ENCODE data around the gene TMEM52.

TMEM52 gene

DNA sequence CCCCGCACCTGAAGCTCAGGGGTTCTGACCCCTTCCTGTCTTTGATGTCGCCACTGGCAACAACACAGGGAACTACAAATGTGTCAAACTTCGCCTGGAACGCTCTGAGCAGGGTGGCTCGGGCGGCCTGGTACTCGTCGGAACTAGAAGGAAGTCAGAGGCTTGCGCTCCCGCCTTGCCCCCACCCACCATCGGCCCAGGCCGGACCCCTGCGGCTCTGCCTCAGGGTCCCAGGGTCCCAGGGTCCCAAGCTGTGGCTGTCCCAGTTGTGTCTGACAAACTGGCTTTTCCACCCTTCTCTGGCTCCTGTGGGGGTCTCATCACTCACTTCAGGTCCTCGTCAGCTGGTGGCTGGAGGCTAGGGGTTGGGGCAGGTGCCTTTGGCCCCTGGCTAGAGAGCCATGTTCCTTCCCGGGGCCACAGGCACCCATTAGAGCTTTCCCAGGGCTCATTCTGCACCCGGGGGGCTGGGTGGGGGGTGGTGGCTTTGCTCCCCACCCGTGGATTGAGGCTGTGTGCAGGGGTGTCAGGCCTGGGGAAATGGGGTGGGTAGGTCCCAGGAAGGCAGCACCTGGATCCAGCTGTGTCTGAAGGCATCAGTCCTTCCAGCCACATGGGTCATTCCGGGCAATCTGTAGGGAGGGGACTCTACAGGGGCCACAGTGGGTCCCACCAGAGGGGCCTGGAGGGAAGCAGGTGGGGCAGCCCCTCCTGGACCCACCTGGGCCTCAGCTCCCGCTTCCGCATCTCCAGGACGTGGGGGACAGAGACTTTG lies 8.0 kb upstream of the TMEM52 start:
- no peak for DNase-seq (ENCODE audit: low spot score)

DNA sequence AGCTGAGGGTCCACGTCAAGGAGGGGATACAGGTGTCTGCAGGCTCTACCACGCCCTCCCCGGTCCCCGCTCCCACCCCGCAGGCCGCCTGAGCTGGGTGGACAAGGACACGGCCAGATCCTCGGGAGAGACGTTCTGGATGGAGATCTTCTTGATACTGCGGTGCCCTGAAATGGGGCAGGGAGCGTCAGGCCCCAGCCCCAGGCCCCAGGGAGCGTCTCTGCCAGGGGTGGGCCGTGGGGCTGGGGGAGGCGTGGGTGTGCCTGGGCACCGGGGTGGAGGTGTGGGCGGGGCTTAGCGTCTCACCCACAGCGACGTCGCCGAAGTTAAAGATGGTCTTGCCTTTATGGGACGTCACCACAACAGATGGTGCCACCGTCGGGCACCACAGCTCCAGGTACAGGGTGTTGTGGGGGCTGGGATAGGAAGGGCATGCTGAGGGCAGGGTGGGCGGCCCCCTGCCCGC lies 7.3 kb upstream of the TMEM52 start:
- DNase-seq (ENCODE audit: low spot score), result no peak

DNA sequence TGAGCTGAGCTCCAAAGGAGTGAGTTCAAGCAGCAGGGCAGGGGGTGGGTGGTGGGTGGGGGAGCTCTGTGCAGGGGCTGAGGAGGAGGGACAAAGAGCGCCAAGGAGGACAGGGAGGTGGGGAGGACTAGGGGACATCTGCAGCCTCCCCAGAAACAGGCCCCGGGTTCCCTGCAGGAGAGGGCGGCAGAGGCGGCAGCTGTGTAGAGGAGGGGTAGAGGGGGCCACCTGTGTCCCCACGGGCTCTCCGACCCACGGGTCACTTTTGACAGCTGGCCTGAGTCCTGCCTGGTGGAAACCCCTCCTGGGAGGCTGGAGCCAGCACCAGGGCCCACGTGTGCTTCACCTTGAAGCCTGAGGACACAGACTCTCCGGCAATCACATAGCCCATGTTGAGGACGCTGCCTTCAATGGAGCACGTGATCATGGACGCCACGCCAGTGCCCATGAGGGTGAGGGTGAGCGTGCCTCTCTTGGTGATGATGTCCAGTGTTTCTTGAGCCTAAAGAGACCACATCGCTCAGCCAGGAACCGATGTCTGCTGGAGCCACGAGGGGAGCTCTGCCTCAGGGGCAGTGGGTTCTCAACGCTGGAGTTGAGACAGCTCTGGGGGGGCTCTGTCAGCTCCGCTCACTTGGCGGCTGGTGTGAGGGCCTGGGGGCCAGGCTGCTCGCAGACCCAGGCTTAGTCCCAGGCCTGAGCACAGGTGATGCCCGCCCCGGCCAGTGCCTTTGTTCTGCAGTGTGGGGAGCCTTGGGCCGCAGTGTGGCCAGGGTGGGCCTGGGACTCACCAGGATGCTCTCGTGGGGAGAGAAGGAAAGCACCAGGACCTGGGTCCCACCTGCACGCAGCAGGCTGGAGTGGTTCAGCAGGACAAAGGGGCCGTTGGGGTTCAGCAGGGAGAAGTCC lies 6.6 kb upstream of the TMEM52 start:
- DNase-seq (ENCODE audit: low spot score), result no peak

DNA sequence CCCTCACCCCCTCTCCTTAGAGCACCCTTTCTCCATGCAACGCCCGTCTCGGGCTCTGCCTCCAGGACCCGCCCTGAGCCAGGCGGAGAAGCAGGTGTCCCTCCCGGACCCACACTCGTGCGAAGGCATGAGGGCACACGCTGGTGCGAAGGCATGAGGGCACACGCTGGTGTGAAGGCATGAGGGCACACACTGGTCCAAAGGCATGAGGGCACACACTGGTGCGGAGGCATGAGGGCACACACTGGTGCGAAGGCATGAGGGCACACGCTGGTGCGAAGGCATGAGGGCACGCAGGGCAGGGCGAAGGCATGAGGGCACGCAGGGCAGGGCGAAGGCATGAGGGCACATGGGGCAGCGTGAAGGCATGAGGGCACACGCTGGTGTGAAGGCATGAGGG lies 5.8 kb upstream of the TMEM52 start:
- no peak for DNase-seq (ENCODE audit: low spot score)

DNA sequence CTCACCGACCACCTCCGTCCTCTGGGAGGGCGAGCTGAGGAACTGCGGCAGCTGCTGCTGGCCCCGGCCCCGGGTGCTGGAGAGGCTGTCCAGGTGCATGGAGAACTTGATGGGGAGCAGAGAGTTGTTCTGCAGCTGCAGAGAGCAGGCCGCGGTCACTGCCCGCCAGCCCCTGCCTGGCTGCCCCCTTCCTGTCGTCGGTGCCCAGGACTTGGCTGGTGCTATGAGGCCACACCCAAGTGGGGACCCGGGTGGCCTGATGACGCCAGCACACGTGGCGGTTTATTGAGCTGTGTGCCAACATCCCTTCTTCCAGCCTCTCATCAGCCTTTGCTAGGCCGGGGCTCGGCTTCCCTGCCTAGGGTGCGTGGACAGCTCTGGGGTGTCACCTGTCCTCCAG lies 5.3 kb upstream of the TMEM52 start:
- no peak for DNase-seq (ENCODE audit: low spot score)

DNA sequence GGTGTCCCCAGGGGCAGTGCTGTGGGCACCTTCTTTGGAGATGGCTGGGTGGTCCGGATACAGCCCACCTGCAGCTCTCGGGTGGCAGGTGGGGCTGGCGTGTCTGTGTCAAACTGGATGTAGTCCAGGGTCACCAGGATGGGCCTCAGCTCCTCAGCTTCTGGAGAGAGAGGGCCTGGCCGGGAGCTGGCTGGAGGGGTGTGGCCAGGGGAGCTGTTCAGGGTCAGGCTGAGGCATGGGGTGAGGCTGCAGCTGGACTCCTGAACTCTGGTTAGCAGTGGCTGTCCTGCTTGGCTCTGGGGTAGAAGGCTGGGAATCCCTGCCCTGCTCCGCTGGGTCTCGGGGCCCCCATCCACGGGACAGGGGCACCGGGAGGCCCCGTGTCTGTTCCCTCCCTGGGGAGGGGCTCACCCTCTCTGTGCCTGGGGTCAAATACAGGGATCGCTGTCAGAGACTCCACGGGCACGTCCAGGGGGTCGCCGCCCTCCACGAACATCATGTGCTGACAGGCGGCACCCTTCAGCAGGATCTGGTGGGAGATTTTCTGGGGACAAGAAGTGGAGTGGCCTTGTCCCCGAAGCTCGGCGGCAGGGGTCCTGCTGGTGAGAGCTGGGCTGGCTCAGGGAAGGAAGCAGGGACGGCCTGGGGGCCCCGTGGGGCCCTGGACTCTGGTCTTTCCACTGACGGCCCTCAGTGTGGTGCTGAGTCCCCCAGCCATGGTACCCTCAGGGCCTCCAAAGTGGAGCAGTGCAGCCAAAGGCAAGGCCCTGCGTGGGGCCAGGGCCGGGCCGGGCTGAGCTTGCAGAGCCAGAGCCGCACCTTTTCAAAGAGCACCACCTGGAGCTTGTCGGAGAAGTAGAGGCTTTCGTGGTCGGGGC lies 4.1 kb upstream of the TMEM52 start:
- peak; percentile 94 for DNase-seq (ENCODE audit: low spot score)

DNA sequence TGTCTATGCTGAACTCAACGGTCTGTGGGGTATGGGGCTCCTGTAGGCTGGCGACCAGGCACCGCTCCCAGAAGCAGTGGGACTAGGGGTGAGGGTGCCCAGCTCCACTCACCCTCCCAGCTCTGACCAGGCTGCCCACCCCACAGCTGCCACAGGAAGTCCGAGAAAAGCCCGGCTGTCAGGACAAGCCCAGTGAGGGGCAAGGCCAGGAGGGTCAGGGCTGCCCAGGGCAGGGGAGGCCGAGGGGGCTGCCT lies 3.5 kb upstream of the TMEM52 start:
- no peak for DNase-seq (ENCODE audit: low spot score)

DNA sequence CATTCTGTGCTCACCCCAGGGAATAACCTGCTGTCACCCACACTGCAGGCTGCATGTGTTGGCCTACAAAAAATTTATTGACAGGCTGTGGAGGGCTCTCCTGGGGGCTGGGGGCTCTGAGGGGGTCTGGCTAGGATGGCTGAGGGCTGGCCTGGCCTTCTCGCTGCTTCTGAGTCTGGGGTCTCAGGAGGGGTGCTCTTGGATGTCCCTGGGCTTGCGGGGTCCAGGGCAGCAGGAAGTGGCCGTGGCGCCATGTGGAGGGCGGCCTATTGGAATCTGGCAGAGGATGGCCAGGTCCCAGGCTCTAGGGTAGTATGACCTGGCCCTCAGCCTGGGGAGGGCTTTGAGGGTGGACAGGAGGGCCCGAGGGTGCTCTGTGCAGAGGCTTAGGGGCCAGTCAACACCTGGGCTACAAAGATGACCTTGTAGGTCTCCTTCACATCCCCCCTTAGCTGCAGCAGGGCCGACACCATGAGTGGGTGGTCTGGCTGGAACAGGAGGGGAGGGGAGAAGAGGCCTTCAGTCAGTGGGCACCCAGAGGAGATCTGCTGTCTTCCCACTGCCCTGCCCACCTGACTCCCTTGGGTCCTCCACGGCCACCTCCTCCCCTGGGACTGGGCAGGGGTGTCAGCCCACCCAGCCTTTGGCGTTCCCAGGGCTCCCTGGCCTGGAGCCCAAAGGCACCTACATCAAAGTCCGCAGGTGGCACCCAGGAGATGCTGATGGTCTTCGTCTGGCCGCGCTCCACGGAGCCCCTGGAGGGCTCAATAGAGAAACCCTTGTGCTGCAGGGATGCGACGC lies 3.0 kb upstream of the TMEM52 start:
- no peak for DNase-seq (ENCODE audit: low spot score)

DNA sequence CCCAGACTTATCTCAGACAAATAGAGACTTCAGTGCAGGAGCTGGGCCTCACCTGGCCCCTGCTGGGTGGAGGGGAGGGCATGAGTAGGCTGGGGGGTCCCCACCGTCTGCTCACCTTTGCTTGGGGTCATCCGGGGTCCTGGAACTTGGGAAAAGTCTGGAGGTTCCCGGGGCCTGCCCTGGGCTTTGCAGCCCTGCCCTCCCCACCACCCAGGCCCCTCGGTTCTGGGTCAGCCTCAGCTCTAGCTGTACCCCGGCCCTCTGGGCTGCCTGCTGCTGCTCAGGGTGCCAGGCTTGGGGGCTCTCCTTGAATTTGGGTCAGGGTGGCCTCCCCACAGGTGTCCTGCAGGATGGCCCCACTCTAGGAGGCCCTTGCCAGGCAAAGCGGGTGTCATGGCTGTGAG lies 2.4 kb upstream of the TMEM52 start:
- DNase-seq (ENCODE audit: low spot score), result no peak

DNA sequence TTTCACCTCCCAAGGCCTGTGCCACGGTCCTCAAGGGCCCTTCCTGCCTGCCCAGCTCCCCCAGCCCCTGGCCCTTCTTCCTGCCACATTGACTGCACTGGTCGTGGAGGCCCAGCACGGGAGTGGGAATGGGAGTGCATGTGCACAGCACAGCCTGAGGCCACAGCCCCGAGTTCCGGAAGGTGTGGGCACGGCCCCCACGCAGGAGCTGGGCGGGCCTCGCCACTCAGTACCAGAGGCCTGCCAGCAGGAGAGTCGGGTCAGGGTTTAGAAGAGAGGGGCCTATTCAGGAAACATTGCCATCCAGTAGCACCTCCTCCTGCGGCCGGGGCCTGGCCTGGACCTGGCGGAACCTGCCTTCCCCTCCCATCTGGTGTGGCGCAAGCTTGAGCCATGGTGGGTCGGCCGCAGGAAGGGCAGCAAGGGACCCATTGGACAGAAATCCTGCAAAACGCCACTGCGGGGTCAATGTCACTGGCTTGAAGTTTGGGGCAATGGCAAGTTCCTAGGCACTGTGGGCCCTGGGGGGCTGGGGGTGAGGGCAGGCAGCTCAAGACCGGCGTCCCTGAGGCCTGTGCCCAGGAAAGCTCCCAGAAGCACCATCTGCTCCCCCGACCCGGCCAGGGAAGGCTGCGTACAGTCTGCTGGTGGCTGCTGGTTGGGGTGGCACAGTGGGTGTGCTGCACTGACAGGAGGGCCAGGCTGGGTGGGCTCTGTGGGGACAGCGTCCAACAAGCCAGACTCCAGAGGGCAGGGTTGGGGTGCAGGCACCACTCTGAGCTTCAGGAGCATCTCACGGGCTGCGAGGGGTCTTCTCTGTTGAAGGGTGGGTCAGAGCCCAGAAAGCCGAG lies 1.8 kb upstream of the TMEM52 start:
- no peak for DNase-seq (ENCODE audit: low spot score)

DNA sequence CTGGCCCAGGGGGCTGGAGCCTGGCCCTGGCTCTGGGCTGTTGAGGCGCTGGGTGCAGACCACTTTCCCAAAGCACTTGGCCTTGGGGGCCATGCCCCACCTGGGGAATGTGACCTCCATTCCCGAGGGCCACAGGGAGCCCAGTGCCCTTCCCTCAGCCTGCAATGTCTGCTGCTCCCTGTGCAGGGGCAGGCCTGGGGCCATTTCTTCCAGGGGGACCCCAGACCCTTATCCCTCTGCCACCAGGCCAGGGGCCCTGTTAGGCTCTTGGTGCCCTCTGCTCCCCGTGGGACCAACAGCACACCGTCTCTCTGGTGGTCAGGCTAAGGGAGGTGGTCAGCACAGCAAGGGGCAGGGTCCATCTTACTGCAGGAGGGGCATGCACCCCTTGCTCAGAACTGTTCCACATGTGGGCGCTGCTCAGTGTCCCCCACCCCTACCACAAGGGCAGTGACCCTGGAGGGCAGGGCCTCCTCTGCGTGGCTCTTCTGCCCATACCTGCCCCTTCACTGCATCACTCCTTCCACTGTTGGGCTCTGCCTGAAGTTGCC lies 1.1 kb upstream of the TMEM52 start:
- DNase-seq (ENCODE audit: low spot score), result no peak

DNA sequence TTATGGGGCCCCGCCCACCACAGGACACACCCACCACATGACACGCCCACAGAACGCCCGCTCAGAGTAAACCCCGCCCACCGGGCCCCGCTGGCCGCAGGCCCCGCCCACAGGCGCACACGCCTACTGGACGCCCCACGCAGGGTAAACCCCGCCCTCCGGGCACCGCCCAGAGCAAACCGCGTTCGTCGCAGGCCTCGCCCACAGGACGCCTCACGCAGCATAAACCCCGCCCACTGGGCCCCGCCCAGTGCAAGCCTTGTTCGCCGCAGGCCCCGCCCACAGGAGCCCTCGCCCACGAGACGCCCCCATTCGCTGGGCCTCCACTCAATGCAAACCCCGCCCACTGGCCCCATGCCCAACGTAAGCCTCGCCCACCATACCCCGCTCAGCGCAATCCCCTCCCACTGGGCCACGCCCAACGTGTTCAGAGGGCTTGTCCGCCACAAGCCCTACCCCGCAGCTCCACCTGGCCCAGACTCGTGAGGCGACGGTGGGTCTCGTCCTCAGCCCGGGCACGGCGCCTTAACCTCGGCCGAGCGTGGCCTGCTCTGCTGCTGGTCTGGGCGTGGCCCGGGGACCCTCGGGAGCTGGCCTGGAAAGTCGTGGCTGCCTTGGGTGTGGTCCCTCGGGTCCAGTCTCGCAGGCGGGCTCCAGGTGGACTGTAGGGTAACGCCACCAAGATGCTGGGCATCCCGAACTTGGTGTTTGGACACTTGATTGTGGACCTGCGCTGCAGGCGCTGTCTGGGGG lies 401 bp upstream of the TMEM52 start:
- peak; percentile 99 for DNase-seq (ENCODE audit: low spot score)

DNA sequence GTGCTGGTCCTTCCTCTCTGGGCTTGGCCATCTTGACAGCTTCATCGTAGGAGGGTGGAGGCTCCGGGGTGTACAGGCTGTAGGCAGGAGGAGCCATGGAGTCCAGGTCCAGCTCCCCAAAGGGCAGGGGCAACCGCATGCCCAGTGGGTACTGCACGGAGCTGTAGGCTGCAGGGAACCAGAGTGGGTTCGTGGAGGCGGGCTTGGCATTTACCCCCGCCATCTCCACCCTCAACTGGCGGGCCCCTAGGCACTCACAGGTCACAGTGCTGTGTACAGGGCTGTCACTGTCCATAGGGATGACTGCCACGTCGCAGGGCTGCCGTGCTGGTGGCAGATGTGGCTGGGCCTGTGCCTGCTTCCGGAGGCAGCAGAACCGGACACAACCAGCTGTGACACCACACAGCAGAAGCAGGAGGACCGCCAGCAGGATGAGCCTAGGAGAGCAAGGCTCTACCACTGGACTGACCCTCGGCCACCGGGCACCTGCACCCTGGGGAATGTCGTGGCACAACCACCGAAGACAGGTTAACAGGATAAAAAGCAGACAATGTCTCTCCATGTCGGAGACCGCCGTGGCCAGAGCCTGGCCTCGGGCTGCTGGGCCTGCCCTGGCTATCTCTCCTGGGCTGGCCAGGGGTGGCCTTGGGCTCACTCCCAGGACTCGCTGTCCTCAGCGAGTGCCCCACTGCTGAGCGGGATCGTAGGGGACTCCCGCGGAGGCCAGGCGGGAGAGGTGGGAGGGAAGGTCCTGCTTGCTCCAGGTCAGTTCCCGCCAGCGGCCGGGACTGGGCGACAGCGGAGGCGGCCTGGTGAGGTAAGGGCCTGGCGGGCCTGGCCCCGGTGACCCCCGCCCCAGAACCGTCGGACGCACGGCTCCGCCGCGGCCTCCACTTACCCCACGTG lies 831 bp downstream of the TMEM52 start:
- no peak for DNase-seq (ENCODE audit: low spot score)

DNA sequence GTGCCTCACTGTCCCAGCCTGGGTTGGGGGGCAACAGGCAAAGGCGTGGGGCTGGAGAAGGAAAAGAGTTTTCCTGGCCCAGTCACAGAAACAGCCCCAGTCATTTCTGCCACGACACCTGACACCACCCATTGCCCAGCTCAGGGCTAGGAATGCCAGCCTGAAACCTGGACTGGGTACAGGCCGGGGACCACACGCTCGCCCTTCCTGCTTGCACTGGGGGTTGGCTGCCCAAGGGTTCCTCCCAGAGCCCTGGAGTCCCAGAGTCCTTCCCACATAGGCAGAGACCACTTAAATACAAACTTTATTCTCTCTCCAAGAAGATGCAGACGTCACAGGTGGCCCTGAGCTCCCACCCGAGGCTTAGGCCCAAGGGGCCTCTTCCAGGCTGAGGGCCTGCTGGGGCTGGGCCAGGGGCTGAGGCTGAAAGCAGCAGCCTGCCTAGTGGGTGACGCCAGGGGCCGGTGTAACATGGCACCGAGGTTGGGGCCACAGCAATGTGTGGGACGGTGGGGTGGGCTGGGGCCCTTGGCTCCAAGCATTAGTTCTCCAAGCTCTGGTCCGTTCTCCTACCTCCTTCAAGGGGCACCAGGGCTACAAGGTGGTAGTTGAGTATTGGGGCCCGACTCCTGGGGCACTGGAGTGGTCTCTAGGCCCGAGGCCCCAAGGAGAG lies 1.6 kb downstream of the TMEM52 start:
- DNase-seq (ENCODE audit: low spot score), result no peak

DNA sequence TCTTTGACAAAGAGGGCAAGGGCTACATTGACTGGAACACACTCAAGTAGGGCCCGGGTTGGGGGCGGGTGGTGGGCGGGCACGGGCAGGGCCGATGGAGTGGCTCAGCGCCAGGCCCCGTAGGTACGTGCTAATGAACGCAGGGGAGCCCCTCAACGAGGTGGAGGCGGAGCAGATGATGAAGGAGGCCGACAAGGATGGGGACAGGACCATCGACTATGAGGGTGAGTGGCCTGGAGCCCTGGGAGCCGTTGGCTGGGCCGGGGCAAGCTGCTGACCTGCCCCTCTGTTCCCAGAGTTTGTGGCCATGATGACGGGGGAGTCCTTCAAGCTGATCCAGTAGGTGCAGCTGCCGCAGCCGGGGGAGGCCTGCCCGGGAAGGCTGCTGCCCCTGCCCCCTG lies 2.2 kb downstream of the TMEM52 start:
- DNase-seq (ENCODE audit: low spot score), result no peak

DNA sequence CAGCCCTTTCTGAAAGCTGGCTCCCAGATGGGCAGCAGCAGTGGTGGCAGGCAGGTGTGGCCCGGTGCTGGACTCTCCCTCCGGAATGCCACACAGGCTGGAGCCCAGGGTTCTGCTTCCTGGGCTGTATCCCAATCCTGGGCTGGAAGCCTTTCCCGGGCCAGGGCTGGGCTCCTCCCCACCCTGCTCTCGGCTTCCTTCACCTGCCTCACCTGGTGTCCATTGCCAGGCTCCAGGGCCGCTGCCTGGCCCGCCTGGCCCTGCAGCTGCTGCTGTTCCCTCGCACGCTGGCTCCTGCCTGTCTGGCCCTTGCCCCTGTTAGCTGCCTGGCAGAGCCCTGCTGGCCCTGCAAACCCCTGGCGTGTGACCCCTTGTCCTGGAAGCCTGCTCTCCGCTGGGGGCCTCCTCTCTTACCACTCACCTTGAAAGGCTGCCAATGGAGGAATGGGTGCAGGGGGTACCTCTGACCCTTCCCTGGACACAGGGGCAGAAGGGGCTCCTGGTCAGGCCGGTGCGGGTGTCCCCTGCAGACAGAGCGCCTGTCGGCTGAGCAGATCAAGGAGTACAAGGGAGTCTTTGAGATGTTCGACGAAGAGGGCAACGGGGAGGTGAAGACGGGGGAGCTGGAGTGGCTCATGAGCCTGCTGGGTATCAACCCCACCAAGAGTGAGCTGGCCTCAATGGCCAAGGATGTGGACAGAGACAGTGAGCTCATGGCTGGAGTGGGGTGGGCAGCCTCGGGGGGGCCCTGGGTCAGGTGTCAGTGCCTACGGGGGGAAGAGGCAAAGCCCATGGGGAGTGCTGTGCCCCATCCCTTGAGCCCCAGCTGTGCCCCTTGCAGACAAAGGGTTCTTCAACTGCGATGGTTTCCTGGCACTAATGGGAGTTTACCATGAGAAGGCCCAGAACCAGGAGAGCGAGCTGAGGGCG lies 2.9 kb downstream of the TMEM52 start:
- DNase-seq (ENCODE audit: low spot score), result no peak
